Astrocyte of the spinal cord (primary cell): ENCODE results near the gene CCDC85C.

Source experiments
- DNase-seq: peaks from one replicate; pipeline ENCODE4 v3.0.0; 2011; ENCODE audit warnings: low read depth, low spot score
- H3K4me3 ChIP-seq: 2 replicates; pipeline ENCODE4 v1.5.1; 2011; ENCODE audit warnings: low read depth, mild to moderate bottlenecking, low read length, moderate library complexity
- CTCF ChIP-seq: IDR thresholded peaks from 2 replicates; pipeline ENCODE4 v1.5.1; 2012; ENCODE audit warnings: low read depth, mild to moderate bottlenecking, low read length, inconsistent platforms
- in situ Hi-C: cut with HindIII; loops from 2 replicates; pipeline ENCODE4 v1.10.0; 2017; ENCODE audit warnings: low sequenced_read_pairs

The CCDC85C gene

DNA sequence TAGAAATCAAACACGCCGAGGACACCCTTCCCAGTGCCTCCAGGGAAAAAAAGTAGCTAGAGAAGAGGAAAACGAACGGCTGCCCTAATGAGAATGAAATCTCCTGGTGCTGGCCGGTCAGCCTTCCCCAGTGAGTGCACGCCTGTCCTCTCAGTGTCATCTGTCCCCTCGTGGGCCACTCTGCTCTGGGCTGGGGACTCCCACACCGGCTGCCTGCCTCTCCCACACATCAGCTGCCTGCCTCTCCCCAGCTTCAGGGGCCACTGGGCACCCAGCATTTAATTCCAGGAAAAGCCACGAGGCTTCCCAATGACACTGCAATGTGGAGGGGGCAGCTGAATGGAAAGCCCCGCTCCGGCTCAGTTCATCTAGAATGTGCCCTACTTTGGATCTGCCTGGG, 59.0 kb downstream of the CCDC85C start:
- no peak for DNase-seq
- no peak overlapping the region for H3K4me3 ChIP-seq
- in situ Hi-C loops = no loop called here
- TF ChIP-seq CTCF = no peak

DNA sequence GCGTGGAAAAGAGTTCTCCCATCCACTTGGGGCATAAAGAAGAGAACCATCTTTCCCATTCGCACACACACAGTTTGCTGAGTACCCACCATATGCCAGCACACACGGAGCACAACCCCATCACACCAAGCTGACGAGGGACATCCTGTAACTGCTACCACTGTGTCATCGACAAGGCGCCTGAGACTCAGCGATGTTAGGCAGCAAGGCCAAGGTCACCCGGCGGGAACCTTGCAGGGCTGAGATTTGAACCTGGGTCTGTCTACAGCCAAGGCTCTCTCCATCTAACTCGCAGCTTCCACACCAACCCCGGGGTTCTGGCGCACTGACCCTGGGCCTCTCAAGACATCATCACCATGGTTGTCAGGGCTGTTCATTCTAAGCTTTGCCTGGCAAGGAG, 60.0 kb downstream of the CCDC85C start:
- DNase-seq = no peak
- TF ChIP-seq CTCF = no peak
- in situ Hi-C loops = no loop called here
- H3K4me3 ChIP-seq = no peak overlapping the region

DNA sequence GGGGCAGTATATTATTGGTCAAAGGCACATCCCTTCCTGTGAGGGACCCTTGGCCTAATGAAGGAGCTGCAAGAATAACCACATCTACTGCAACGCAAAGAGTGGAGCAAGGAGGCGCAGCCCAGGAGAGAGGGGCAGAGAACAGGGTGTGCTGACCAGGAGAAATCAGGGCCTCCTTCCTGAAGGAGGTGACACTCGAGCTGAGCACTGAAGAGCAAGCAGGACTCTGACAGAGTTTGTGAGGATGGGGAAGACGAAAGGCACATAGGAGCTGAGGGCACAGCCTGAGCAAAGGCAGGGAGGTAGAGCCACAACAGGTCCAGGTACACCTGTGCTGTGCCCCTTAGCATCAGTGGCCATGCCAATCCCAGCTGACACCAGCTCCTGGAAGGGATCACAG, 60.6 kb downstream of the CCDC85C start:
- TF ChIP-seq CTCF = no peak
- DNase-seq = no peak
- H3K4me3 ChIP-seq = no peak overlapping the region
- in situ Hi-C loops = no loop called here

DNA sequence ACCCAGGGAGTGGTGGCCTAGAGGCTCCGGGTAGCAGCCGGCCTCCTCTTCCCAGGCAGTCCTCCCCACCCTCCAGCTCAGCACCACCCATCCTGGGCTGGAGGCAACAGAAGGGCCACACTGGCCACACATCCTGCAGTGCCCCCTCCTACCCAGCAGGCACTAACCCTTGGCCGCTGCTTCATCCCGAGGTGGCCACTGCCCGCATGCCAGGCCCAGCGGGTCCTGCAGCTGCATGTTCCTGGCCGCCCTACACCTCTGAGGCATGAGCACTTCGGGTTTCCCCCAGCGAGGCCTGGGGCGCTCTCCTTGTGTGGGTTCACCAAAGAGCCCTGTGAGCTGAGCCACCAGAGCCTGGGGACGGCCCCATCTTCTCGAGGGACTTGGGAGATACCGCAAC, 61.4 kb downstream of the CCDC85C start:
- DNase-seq = no peak
- no peak for TF ChIP-seq CTCF
- no peak overlapping the region for H3K4me3 ChIP-seq
- in situ Hi-C loops = no loop called here

DNA sequence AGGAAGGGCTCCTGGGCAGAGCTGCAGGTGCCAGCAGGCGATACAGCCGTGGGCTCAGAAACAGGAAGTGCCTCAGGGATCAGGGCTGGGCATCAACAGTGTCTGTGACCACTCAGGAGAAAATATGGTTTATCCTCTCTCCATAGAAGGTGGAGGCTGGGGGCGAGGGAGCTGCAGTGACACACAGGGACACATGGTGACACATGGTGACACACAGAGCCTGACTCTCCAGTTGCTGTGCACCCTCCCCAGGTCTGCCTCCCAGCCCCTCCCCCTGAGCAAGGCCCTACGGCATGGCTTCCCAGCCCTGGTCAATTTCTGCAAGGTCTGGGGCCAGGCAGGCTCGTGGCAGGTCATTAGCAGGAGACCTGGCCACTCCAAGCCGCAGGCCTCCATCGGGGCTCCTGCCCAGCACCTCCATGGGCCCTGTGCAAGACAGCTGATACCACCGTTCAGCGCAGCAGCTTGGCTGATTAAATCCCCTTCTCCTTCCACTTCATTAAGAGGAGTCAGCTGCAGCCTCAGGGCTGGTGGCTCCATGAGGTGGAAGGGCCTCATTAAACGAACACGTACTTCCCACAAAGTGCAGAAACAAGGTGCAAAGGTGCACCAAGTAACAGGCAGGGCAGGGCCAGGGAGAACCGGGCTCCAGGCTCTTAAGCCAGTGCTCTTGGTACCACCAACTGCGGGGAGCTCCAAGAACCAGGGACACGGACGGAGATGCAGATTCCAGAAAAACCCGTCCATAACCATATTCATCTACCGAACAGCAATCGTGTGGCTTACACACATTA, 62.1 kb downstream of the CCDC85C start:
- no peak for TF ChIP-seq CTCF
- in situ Hi-C loops = no loop called here
- no peak for DNase-seq
- H3K4me3 ChIP-seq = no peak overlapping the region

DNA sequence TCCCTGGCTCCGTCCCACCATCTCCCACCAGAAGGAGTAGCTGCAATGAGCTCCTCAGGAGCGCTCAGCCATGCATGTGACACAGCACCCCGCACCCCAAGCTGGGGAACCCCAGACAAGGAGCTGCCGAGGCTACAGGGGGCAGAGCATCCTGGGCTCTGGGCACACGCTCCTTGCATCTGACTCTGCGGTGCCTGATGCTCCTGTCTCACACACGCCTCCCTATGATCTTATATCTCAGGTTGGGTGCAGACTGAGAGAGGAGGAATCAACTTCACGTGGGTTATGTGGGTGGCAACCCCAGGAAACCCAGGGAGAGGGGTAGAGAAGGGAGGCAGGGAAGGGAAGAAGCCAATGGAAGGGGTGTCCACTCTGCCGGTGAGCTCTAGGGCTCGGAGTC, 62.8 kb downstream of the CCDC85C start:
- in situ Hi-C loops = no loop called here
- no peak for TF ChIP-seq CTCF
- DNase-seq = no peak

More for the DNA sequence above, 62.8 kb downstream of the CCDC85C start:
- H3K4me3 ChIP-seq = no peak overlapping the region
